ENCODE results near the gene RNF166. TPM values are rescaled to one million over a fixed set of nuclear protein-coding genes. Genes with fewer than 3 reads are reported as not detected.

Gene RNF166
- total RNA-seq, 1 experiment from 2014 or later: 36.3 TPM

GRCh38 chr16:88741368-88741767 is 35.2 kb upstream of the RNF166 start:
- Histone ChIP-seq H3K4me3 (ENCODE audit: low read depth, low read length, poor library complexity, severe bottlenecking) (no peak overlapping the region), H3K9me3 (ENCODE audit: low read depth, low read length, poor library complexity, severe bottlenecking) (no peaks in the 10 kb centered on the region), H3K27me3 (replicated peaks; ENCODE audit: insufficient read depth, low read depth, low read length, poor library complexity) (no peaks in the 10 kb centered on the region), H3K27ac (ENCODE audit: low read depth, low read length, poor library complexity, severe bottlenecking) (no peak overlapping the region), H3K4me1 (ENCODE audit: insufficient read depth, low read length, poor library complexity, severe bottlenecking) (peaks cover 6% of the 10 kb centered on the region), H3K36me3 (ENCODE audit: insufficient read depth, low read length, poor library complexity, severe bottlenecking) (peaks cover 18% of the 10 kb centered on the region)
- TF ChIP-seq EZH2 (IDR thresholded peaks at IDR 0.05; ENCODE audit: borderline replicate concordance, low read depth, low read length, poor library complexity, severe bottlenecking) (no peak), CTCF (conservative IDR thresholded peaks at IDR 0.05; ENCODE audit: low read depth, low read length) (no peak)
- ChIA-PET CTCF (no interaction called here), POLR2A (ENCODE audit: low non-redundant PET) (no interaction called here)
- no peak for DNase-seq (ENCODE audit: low spot score)
- intact Hi-C loops (cut with micrococcal nuclease; ENCODE audit: unreplicated experiment): no loop called here
- BruUV-seq (replicated peaks): no TSS peak

GRCh38 chr16:88740727-88741055 is 34.5 kb upstream of the RNF166 start:
- H3K4me1 ChIP-seq (ENCODE audit: insufficient read depth, low read length, poor library complexity, severe bottlenecking): peaks cover under 1% of the 10 kb centered on the region
- peaks cover 21% of the 10 kb centered on the region for H3K36me3 ChIP-seq (ENCODE audit: insufficient read depth, low read length, poor library complexity, severe bottlenecking)
- DNase-seq (ENCODE audit: low spot score): no peak
- H3K4me3 ChIP-seq (ENCODE audit: low read depth, low read length, poor library complexity, severe bottlenecking): no peak overlapping the region
- TF ChIP-seq CTCF (conservative IDR thresholded peaks at IDR 0.05; ENCODE audit: low read depth, low read length): no peak
- no peaks in the 10 kb centered on the region for H3K9me3 ChIP-seq (ENCODE audit: low read depth, low read length, poor library complexity, severe bottlenecking)
- intact Hi-C loops (cut with micrococcal nuclease; ENCODE audit: unreplicated experiment): no loop called here
- no peaks in the 10 kb centered on the region for H3K27me3 ChIP-seq (replicated peaks; ENCODE audit: insufficient read depth, low read depth, low read length, poor library complexity)
- ChIA-PET POLR2A (ENCODE audit: low non-redundant PET) (no interaction called here), CTCF (no interaction called here)
- no peak overlapping the region for H3K27ac ChIP-seq (ENCODE audit: low read depth, low read length, poor library complexity, severe bottlenecking)
- BruUV-seq (replicated peaks): no TSS peak

GRCh38 chr16:88739977-88740726 is 33.9 kb upstream of the RNF166 start:
- CTCF ChIA-PET: no interaction called here

More at GRCh38 chr16:88739977-88740726, 33.9 kb upstream of the RNF166 start:
- no peak for TF ChIP-seq EZH2 (IDR thresholded peaks at IDR 0.05; ENCODE audit: borderline replicate concordance, low read depth, low read length, poor library complexity, severe bottlenecking)
- TF ChIP-seq CTCF (conservative IDR thresholded peaks at IDR 0.05; ENCODE audit: low read depth, low read length): no peak
- Histone ChIP-seq H3K4me1 (ENCODE audit: insufficient read depth, low read length, poor library complexity, severe bottlenecking) (no peaks in the 10 kb centered on the region), H3K27me3 (replicated peaks; ENCODE audit: insufficient read depth, low read depth, low read length, poor library complexity) (no peaks in the 10 kb centered on the region), H3K9me3 (ENCODE audit: low read depth, low read length, poor library complexity, severe bottlenecking) (no peaks in the 10 kb centered on the region), H3K36me3 (ENCODE audit: insufficient read depth, low read length, poor library complexity, severe bottlenecking) (peaks cover 25% of the 10 kb centered on the region), H3K27ac (ENCODE audit: low read depth, low read length, poor library complexity, severe bottlenecking) (no peak overlapping the region), H3K4me3 (ENCODE audit: low read depth, low read length, poor library complexity, severe bottlenecking) (no peak overlapping the region)
- POLR2A ChIA-PET (ENCODE audit: low non-redundant PET): no interaction called here
- no TSS peak for BruUV-seq (replicated peaks)
- no peak for DNase-seq (ENCODE audit: low spot score)
- intact Hi-C loops (cut with micrococcal nuclease; ENCODE audit: unreplicated experiment): loop anchor here (5.0 kb wide), 1 partner anchor 427 kb away; no protein-coding TSS in a partner anchor
